PC-3 (cell line): ENCODE results near the gene ROBO2.

Experiments
- EZH2phosphoT487 ChIP-seq: fragments of 300-600 bp; sonication (generic); IDR thresholded peaks from 2 replicates; pipeline ENCODE4 v1.6.1; 2018; ENCODE audit warnings: mild to moderate bottlenecking, antibody characterized with exemption, low read length, borderline replicate concordance
- TF ChIP-seq, protein P1 (sequence below): fragments of 300-600 bp; sonication (generic); conservative IDR thresholded peaks from 2 replicates; pipeline ENCODE4 v1.5.1; 2017; ENCODE audit warnings: antibody characterized with exemption, low read depth, mild to moderate bottlenecking, low read length

DNA sequence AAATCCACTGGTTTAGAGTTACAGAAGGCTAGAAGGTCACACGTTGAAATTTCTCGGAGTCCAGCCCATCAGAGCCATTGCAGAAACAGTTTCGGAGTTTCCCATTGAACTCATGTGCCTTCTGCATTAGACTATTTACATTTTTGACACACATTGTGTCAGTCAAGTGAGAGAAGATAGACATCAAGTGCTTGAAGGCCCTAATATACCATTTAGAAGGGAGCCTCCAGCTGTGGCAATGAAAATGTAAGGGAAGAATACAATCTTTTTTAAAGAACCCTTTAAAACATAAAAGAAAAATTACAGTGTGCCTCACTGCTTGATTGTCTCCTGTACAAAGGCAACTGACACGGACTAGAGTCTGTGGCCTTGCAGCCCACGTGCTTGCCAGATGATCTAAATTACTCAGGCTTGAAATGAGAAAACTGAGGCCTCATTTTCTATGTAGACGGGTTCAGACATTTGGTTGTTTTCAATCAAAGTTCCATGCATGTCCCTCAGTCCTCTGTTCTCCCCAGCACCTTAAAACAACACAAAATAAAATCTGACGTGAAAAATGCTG, 650.5 kb downstream of the ROBO2 start:
- TF ChIP-seq, protein P1, sequence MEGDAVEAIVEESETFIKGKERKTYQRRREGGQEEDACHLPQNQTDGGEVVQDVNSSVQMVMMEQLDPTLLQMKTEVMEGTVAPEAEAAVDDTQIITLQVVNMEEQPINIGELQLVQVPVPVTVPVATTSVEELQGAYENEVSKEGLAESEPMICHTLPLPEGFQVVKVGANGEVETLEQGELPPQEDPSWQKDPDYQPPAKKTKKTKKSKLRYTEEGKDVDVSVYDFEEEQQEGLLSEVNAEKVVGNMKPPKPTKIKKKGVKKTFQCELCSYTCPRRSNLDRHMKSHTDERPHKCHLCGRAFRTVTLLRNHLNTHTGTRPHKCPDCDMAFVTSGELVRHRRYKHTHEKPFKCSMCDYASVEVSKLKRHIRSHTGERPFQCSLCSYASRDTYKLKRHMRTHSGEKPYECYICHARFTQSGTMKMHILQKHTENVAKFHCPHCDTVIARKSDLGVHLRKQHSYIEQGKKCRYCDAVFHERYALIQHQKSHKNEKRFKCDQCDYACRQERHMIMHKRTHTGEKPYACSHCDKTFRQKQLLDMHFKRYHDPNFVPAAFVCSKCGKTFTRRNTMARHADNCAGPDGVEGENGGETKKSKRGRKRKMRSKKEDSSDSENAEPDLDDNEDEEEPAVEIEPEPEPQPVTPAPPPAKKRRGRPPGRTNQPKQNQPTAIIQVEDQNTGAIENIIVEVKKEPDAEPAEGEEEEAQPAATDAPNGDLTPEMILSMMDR = no peak
- no peak for TF ChIP-seq EZH2phosphoT487
